Measurements from ENCODE around the gene SLC22A14.

DNA sequence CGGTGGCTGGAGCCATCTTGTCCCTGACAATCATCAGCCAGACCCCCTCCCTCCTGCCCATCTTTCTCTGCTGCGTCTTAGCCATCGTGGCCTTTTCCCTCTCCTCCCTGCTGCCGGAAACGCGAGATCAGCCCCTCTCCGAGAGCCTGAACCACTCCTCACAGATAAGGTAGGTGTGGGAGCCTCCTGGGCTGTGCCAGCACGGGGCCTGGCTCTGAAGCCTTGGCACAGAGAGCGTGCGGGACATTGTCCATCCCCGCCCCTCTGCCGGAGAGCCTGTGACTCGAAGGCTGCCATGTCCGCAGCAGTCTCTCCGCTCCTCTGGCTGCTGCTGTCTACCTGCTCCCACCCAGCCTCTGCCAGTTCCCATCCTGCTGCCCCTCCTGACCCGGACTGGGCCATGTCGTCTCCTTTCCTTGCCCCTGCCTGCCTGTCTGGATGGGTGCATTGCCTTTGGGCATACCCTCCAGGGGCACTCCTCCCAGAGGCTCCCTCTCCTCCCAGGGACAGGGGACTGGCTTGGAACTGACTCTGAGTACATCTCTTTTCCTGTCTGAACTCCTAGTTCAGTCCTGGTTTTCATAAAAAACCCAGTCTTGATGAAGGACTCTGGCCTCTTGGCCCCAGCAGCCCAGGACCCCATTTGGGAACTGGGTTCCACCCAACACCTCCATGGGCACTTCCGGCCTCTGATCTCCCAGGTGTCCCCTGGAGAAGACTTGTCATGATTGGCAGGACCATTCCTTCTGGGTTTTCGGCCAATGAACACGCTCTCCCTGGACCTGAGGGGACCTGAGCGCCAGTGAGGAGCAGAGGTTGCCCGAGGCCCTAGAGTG lies 34.5 kb downstream of the SLC22A14 start:
- TF ChIP-seq, protein P1, sequence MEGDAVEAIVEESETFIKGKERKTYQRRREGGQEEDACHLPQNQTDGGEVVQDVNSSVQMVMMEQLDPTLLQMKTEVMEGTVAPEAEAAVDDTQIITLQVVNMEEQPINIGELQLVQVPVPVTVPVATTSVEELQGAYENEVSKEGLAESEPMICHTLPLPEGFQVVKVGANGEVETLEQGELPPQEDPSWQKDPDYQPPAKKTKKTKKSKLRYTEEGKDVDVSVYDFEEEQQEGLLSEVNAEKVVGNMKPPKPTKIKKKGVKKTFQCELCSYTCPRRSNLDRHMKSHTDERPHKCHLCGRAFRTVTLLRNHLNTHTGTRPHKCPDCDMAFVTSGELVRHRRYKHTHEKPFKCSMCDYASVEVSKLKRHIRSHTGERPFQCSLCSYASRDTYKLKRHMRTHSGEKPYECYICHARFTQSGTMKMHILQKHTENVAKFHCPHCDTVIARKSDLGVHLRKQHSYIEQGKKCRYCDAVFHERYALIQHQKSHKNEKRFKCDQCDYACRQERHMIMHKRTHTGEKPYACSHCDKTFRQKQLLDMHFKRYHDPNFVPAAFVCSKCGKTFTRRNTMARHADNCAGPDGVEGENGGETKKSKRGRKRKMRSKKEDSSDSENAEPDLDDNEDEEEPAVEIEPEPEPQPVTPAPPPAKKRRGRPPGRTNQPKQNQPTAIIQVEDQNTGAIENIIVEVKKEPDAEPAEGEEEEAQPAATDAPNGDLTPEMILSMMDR (IDR thresholded peaks at IDR 0.05; ENCODE audit: low read length): no peak
- TF ChIP-seq EZH2 (IDR thresholded peaks at IDR 0.05; ENCODE audit: borderline replicate concordance, low read length): no peak

Data from OCI-LY1 (cell line).